Neural cell (in vitro differentiated cells): ENCODE results near the gene SPDYE4.

Source experiments
- EP300 ChIP-seq: fragments of 450-650 bp; conservative IDR thresholded peaks from 2 replicates; pipeline ENCODE4 v1.6.1; 2014; ENCODE audit warnings: antibody characterized with exemption, mild to moderate bottlenecking, moderate library complexity; ENCODE audit not compliant: poor library complexity, severe bottlenecking
- EZH2 ChIP-seq: fragments of 200-600, 300-800 bp; shearing (Covaris generic), sonication (generic); IDR thresholded peaks from 2 replicates; pipeline ENCODE4 v1.6.1; 2014; ENCODE audit warnings: antibody characterized with exemption, low read length, borderline replicate concordance, mild to moderate bottlenecking; ENCODE audit not compliant: insufficient read depth, poor library complexity, severe bottlenecking
- MXI1 ChIP-seq: fragments of 450-650 bp; conservative IDR thresholded peaks from 2 replicates; pipeline ENCODE4 v1.6.1; 2014; ENCODE audit warnings: antibody characterized with exemption, mild to moderate bottlenecking; ENCODE audit not compliant: poor library complexity, severe bottlenecking
- POLR2AphosphoS5 ChIP-seq: IDR thresholded peaks from 2 replicates; pipeline ENCODE4 v1.6.1; 2012
- RAD21 ChIP-seq: fragments of 450-650 bp; conservative IDR thresholded peaks from 2 replicates; pipeline ENCODE4 v1.6.1; 2014; ENCODE audit warnings: antibody characterized with exemption, mild to moderate bottlenecking, moderate library complexity
- SMC3 ChIP-seq: fragments of 450-650 bp; conservative IDR thresholded peaks from 2 replicates; pipeline ENCODE4 v1.6.1; 2014; ENCODE audit warnings: antibody characterized with exemption, mild to moderate bottlenecking, moderate library complexity; ENCODE audit not compliant: poor library complexity
- TAF1 ChIP-seq: IDR thresholded peaks from 2 replicates; pipeline ENCODE4 v1.6.1; 2012; ENCODE audit warnings: low read depth
- TF ChIP-seq, protein P1 (sequence below): fragments of 450-650 bp; IDR thresholded peaks from 2 replicates; pipeline ENCODE4 v1.5.1; 2014; ENCODE audit warnings: antibody characterized with exemption, mild to moderate bottlenecking, moderate library complexity; ENCODE audit not compliant: poor library complexity, severe bottlenecking
- TF ChIP-seq, protein P2 (sequence below): IDR thresholded peaks from 2 replicates; pipeline ENCODE4 v1.6.1; 2012; ENCODE audit warnings: borderline replicate concordance

DNA sequence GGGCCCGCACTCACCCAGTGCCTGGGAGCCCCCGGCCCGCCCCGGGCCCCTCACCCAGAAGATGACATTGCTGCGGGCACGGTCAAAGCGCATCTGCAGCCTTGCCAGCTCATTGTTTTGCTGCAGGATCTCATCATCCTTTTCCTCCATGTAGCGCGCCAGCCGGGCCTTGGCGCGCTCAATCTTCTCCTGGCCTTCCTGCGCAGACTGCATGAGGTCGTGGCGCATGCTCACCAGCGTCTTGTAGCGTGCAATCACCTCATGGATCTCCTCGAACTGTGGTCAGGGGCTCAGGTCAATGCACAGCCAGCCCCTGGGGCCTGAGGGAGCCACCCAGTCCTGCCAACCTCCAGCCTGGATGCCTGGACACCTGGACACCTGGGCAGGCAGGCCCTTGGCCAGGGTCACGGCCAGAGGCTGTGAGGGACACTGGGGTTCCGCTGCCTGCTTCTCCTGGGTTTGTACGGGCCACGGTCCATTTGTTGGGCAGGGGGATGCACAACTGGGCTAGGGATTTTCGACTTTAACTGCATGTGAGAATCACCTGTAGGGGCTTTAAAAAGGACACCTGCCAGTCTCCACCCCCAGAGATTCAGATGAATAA is 22.9 kb downstream of the SPDYE4 start:
- no peak for TF ChIP-seq MXI1
- no peak for TF ChIP-seq EZH2
- TF ChIP-seq, protein P1, sequence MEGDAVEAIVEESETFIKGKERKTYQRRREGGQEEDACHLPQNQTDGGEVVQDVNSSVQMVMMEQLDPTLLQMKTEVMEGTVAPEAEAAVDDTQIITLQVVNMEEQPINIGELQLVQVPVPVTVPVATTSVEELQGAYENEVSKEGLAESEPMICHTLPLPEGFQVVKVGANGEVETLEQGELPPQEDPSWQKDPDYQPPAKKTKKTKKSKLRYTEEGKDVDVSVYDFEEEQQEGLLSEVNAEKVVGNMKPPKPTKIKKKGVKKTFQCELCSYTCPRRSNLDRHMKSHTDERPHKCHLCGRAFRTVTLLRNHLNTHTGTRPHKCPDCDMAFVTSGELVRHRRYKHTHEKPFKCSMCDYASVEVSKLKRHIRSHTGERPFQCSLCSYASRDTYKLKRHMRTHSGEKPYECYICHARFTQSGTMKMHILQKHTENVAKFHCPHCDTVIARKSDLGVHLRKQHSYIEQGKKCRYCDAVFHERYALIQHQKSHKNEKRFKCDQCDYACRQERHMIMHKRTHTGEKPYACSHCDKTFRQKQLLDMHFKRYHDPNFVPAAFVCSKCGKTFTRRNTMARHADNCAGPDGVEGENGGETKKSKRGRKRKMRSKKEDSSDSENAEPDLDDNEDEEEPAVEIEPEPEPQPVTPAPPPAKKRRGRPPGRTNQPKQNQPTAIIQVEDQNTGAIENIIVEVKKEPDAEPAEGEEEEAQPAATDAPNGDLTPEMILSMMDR, result no peak
- no peak for TF ChIP-seq POLR2AphosphoS5
- TF ChIP-seq EP300, result no peak
- TF ChIP-seq, protein P2, sequence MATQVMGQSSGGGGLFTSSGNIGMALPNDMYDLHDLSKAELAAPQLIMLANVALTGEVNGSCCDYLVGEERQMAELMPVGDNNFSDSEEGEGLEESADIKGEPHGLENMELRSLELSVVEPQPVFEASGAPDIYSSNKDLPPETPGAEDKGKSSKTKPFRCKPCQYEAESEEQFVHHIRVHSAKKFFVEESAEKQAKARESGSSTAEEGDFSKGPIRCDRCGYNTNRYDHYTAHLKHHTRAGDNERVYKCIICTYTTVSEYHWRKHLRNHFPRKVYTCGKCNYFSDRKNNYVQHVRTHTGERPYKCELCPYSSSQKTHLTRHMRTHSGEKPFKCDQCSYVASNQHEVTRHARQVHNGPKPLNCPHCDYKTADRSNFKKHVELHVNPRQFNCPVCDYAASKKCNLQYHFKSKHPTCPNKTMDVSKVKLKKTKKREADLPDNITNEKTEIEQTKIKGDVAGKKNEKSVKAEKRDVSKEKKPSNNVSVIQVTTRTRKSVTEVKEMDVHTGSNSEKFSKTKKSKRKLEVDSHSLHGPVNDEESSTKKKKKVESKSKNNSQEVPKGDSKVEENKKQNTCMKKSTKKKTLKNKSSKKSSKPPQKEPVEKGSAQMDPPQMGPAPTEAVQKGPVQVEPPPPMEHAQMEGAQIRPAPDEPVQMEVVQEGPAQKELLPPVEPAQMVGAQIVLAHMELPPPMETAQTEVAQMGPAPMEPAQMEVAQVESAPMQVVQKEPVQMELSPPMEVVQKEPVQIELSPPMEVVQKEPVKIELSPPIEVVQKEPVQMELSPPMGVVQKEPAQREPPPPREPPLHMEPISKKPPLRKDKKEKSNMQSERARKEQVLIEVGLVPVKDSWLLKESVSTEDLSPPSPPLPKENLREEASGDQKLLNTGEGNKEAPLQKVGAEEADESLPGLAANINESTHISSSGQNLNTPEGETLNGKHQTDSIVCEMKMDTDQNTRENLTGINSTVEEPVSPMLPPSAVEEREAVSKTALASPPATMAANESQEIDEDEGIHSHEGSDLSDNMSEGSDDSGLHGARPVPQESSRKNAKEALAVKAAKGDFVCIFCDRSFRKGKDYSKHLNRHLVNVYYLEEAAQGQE, result no peak
- TF ChIP-seq RAD21, result no peak
- TF ChIP-seq TAF1, result no peak
- no peak for TF ChIP-seq SMC3
